ENCODE data around the gene BTBD16. TPM values are rescaled to one million over a fixed set of nuclear protein-coding genes. Genes with fewer than 3 reads are reported as not detected.

Gene BTBD16
- total and polyA plus RNA-seq, 2 donors (not counting 3 experiments of a cell fraction or from before 2014, with no cell fraction given), result 0.04 TPM; not detected in 1

DNA sequence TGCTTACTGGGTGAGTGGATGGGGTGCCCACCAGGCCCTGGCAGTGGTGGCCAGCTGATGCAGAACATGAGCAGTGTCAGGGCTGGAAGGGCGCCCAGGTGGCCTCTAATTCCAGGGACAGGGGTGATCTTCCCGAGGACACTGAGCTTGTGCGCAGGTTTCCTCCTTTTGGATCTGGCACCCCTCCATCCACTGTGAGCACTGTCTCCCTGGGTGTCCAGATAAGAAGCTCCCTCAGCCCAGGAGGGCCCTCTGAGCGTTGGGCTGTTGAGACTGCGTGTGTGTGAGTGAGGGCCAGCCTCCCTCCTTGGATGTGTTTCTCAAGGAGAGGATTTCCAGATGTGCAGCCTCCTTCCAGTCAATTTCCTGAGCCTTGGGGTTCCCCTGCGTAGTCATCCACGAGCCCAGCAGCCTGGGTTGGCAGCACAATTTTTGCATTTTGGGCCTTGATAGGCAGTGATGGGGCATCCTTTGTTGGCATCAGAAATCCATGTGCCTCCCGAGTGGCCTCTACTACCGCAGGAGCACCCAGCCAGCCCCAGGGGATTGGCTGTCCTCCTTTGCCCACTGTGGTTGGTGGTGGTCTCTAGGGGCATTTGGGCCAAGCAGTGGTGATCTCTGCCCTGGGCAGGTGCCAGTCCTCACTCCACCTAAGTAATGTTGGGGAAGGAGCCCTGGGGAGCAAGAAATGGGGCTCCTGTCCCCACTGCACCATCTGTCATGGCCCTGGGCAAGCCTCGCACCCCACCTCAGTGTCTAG is 20.9 kb upstream of the BTBD16 start:
- H3K79me2 ChIP-seq (ENCODE audit: control insufficient read depth, insufficient read depth, low read length), result no peaks in the 10 kb centered on the region
- H3K4me1 ChIP-seq (ENCODE audit: control insufficient read depth, extremely low read depth, insufficient read depth, low read length), result no peaks in the 10 kb centered on the region
- DNase-seq (ENCODE audit: low read depth, low spot score) (no peak), FAIRE-seq (no peak)
- H3K4me3 ChIP-seq (replicated peaks in 1 of 3; ENCODE audit: insufficient read depth in 1 of 3, low read depth in 1 of 3, low read length in 3 of 3), result no peak overlapping the region
- no TSS peak for BruUV-seq (replicated peaks)
- TF ChIP-seq MYC (IDR thresholded peaks at IDR 0.05; ENCODE audit: low read depth, low read length) (no peak), JUN (IDR thresholded peaks at IDR 0.05; ENCODE audit: borderline replicate concordance, insufficient read depth, insufficient read length, low read depth) (no peak), POLR2A (IDR thresholded peaks at IDR 0.05; ENCODE audit: low read depth, low read length) (no peak)
- TF ChIP-seq, protein P1, sequence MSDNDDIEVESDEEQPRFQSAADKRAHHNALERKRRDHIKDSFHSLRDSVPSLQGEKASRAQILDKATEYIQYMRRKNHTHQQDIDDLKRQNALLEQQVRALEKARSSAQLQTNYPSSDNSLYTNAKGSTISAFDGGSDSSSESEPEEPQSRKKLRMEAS (IDR thresholded peaks at IDR 0.05; ENCODE audit: insufficient read depth, insufficient read length), result no peak
- no peaks in the 10 kb centered on the region for H3K9me3 ChIP-seq (replicated peaks; ENCODE audit: control insufficient read depth, insufficient read depth, low read length)
- H3K9ac ChIP-seq (replicated peaks; ENCODE audit: extremely low read depth, insufficient read depth, low read length), result no peak overlapping the region
- dilution Hi-C loops (cut with MboI; ENCODE audit: extremely low pct_ligation_motif_present, low sequenced_read_pairs), result no loop called here
- no peaks in the 10 kb centered on the region for H3K9me1 ChIP-seq (replicated peaks; ENCODE audit: control insufficient read depth, extremely low read depth, insufficient read depth, low read length)
- ChIA-PET CTCF (no interaction called here), POLR2A (no interaction called here)
- no peak overlapping the region for H3K4me2 ChIP-seq (ENCODE audit: insufficient read depth, low read length)
- peaks cover 4 to 9% of the 10 kb centered on the region in 2 experiments for H3K36me3 ChIP-seq (ENCODE audit: control insufficient read depth in 2 of 2, extremely low read depth in 1 of 2, insufficient read depth in 2 of 2, low read length in 2 of 2)
- H4K20me1 ChIP-seq (replicated peaks; ENCODE audit: control insufficient read depth, extremely low read depth, insufficient read depth, low read length), result no peaks in the 10 kb centered on the region
- H2AFZ ChIP-seq (ENCODE audit: low read depth, low read length), result no peak overlapping the region
- no peak overlapping the region for H3K27ac ChIP-seq (ENCODE audit: insufficient read depth, low read depth, low read length)
- no peaks in the 10 kb centered on the region for H3K27me3 ChIP-seq (ENCODE audit: control insufficient read depth in 2 of 2, insufficient read depth in 2 of 2, low read length in 2 of 2)
- intact Hi-C loops (cut with micrococcal nuclease), result no loop called here

DNA sequence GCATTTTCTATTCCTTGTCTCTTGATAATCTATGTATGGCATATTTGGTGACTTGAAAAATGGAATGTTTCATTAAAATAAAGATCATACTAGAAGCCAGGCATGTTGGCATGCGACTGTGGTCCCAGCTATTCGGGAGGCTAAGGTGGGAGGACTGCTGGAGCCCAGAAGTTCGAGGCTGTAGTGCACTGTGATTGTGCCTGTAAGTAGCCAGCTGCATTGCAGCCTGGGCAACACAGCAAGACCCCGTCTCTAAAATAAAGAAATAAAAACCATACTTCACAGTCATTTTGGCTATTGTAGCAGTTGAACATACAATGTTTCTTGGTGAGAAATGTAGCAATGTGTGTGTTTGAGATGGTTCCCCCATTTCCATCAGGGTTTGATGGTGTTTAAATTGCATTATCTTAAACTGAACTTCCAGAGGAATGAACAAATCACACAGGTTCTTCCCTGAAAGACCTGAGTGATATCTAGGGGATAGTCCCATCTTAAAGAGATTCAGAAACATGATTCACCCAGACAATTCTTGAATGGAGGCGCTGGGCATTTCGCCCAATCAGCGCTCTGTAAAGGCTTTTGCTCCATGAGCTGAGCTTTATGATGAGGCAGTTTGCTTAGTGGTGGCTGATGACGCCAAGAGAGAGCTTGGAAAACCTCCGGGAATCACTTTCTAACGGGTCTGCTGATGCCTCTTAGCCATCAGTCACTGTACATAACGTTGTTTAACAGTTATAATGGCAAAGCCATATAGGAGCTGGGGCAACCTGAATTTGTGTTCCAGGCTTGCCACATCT is 19.4 kb upstream of the BTBD16 start:
- Histone ChIP-seq H3K4me3 (replicated peaks in 1 of 3; ENCODE audit: insufficient read depth in 1 of 3, low read depth in 1 of 3, low read length in 3 of 3) (no peak overlapping the region), H3K9me3 (replicated peaks; ENCODE audit: control insufficient read depth, insufficient read depth, low read length) (no peaks in the 10 kb centered on the region), H3K4me2 (ENCODE audit: insufficient read depth, low read length) (no peak overlapping the region), H2AFZ (ENCODE audit: low read depth, low read length) (no peak overlapping the region), H3K27me3 (ENCODE audit: control insufficient read depth in 2 of 2, insufficient read depth in 2 of 2, low read length in 2 of 2) (no peaks in the 10 kb centered on the region), H3K4me1 (ENCODE audit: control insufficient read depth, extremely low read depth, insufficient read depth, low read length) (no peaks in the 10 kb centered on the region), H4K20me1 (replicated peaks; ENCODE audit: control insufficient read depth, extremely low read depth, insufficient read depth, low read length) (no peaks in the 10 kb centered on the region), H3K79me2 (ENCODE audit: control insufficient read depth, insufficient read depth, low read length) (no peaks in the 10 kb centered on the region), H3K36me3 (ENCODE audit: control insufficient read depth in 2 of 2, extremely low read depth in 1 of 2, insufficient read depth in 2 of 2, low read length in 2 of 2) (peaks cover 4 to 9% of the 10 kb centered on the region in 2 experiments), H3K9ac (replicated peaks; ENCODE audit: extremely low read depth, insufficient read depth, low read length) (no peak overlapping the region), H3K9me1 (replicated peaks; ENCODE audit: control insufficient read depth, extremely low read depth, insufficient read depth, low read length) (no peaks in the 10 kb centered on the region), H3K27ac (ENCODE audit: insufficient read depth, low read depth, low read length) (no peak overlapping the region)
- ChIA-PET CTCF (interaction anchor here (0.8 to 1.0 kb wide), 2 partner anchors 16 to 17 kb away, joined by 3 read pairs; no protein-coding TSS in a partner anchor), POLR2A (no interaction called here)
- DNase-seq (ENCODE audit: low read depth, low spot score), result no peak
- intact Hi-C loops (cut with micrococcal nuclease) (no loop called here), dilution Hi-C loops (cut with MboI; ENCODE audit: extremely low pct_ligation_motif_present, low sequenced_read_pairs) (no loop called here)
- no peak for FAIRE-seq
- no TSS peak for BruUV-seq (replicated peaks)
- no peak for TF ChIP-seq MYC (IDR thresholded peaks at IDR 0.05; ENCODE audit: low read depth, low read length)
- no peak for TF ChIP-seq GATA2 (IDR thresholded peaks at IDR 0.05; ENCODE audit: insufficient read depth, insufficient read length, low read depth, low read length)
- TF ChIP-seq JUN (IDR thresholded peaks at IDR 0.05; ENCODE audit: borderline replicate concordance, insufficient read depth, insufficient read length, low read depth), result no peak
- TF ChIP-seq, protein P1 (IDR thresholded peaks at IDR 0.05; ENCODE audit: insufficient read depth, insufficient read length), result no peak
- TF ChIP-seq, protein P2, sequence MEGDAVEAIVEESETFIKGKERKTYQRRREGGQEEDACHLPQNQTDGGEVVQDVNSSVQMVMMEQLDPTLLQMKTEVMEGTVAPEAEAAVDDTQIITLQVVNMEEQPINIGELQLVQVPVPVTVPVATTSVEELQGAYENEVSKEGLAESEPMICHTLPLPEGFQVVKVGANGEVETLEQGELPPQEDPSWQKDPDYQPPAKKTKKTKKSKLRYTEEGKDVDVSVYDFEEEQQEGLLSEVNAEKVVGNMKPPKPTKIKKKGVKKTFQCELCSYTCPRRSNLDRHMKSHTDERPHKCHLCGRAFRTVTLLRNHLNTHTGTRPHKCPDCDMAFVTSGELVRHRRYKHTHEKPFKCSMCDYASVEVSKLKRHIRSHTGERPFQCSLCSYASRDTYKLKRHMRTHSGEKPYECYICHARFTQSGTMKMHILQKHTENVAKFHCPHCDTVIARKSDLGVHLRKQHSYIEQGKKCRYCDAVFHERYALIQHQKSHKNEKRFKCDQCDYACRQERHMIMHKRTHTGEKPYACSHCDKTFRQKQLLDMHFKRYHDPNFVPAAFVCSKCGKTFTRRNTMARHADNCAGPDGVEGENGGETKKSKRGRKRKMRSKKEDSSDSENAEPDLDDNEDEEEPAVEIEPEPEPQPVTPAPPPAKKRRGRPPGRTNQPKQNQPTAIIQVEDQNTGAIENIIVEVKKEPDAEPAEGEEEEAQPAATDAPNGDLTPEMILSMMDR (IDR thresholded peaks at IDR 0.05; ENCODE audit: extremely low read depth in 1 of 2, insufficient read depth in 1 of 2, low read depth in 1 of 2, low read length in 2 of 2), result no peak
- no peak for TF ChIP-seq POLR2A (IDR thresholded peaks at IDR 0.05; ENCODE audit: low read depth, low read length)
- TF ChIP-seq FOS (IDR thresholded peaks at IDR 0.05; ENCODE audit: borderline replicate concordance, insufficient read depth, low read length), result no peak
- no peak for TF ChIP-seq EZH2 (IDR thresholded peaks at IDR 0.05; ENCODE audit: borderline replicate concordance, low read depth, low read length, severe bottlenecking)
- no peak for TF ChIP-seq POLR2AphosphoS5 (IDR thresholded peaks at IDR 0.05; ENCODE audit: insufficient read depth, low read depth, low read length)
